ENCODE results near the gene DDX11.
"Not testable (repeated sequence)": the region's sequence is repeated elsewhere in the genome, so short reads cannot be mapped to it uniquely, and the experiment has no call there.

DDX11 gene

GRCh38 chr12:31080221-31080620 lies 6.6 kb downstream of the DDX11 start:
- not testable (repeated sequence) for H3K27me3 Mint-ChIP-seq (ENCODE audit: low read depth); H3K9me3 Mint-ChIP-seq
- peak overlapping the region; percentile 42 for H3K27ac Mint-ChIP-seq
- H3K4me1 Mint-ChIP-seq (ENCODE audit: low read depth), result peaks cover 17% of the 10 kb centered on the region
- H3K4me3 Mint-ChIP-seq, result peak overlapping the region; percentile 5
- H3K36me3 Mint-ChIP-seq (ENCODE audit: low read depth), result peaks cover 18% of the 10 kb centered on the region

GRCh38 chr12:31081274-31081673 lies 7.6 kb downstream of the DDX11 start:
- H3K4me3 Mint-ChIP-seq; H3K9me3 Mint-ChIP-seq; H3K27me3 Mint-ChIP-seq (ENCODE audit: low read depth): not testable (repeated sequence)
- Mint-ChIP-seq H3K27ac (peak overlapping the region; percentile 42), H3K36me3 (ENCODE audit: low read depth) (peaks cover 18% of the 10 kb centered on the region), H3K4me1 (ENCODE audit: low read depth) (peaks cover 12% of the 10 kb centered on the region)

- not testable (repeated sequence) for H3K4me3 Mint-ChIP-seq; H3K27me3 Mint-ChIP-seq (ENCODE audit: low read depth); H3K27ac Mint-ChIP-seq; H3K9me3 Mint-ChIP-seq
- Mint-ChIP-seq H3K36me3 (ENCODE audit: low read depth) (peaks cover 16% of the 10 kb centered on the region), H3K4me1 (ENCODE audit: low read depth) (peaks cover 10% of the 10 kb centered on the region)
Observed at GRCh38 chr12:31084241-31084640, 10.6 kb downstream of the DDX11 start.

- H3K36me3 Mint-ChIP-seq (ENCODE audit: low read depth), result peaks cover 14% of the 10 kb centered on the region
- not testable (repeated sequence) for H3K4me1 Mint-ChIP-seq (ENCODE audit: low read depth); H3K27me3 Mint-ChIP-seq (ENCODE audit: low read depth); H3K9me3 Mint-ChIP-seq; H3K27ac Mint-ChIP-seq; H3K4me3 Mint-ChIP-seq
Observed at GRCh38 chr12:31086032-31086431, 12.4 kb downstream of the DDX11 start.

GRCh38 chr12:31087486-31087885 lies 13.8 kb downstream of the DDX11 start:
- not testable (repeated sequence) for H3K27ac Mint-ChIP-seq; H3K4me3 Mint-ChIP-seq; H3K9me3 Mint-ChIP-seq; H3K27me3 Mint-ChIP-seq (ENCODE audit: low read depth); H3K4me1 Mint-ChIP-seq (ENCODE audit: low read depth)
- H3K36me3 Mint-ChIP-seq (ENCODE audit: low read depth), result peaks cover 11% of the 10 kb centered on the region

- not testable (repeated sequence) for H3K4me1 Mint-ChIP-seq (ENCODE audit: low read depth); H3K4me3 Mint-ChIP-seq; H3K27me3 Mint-ChIP-seq (ENCODE audit: low read depth); H3K27ac Mint-ChIP-seq; H3K9me3 Mint-ChIP-seq
- H3K36me3 Mint-ChIP-seq (ENCODE audit: low read depth), result peaks cover 11% of the 10 kb centered on the region
Observed at GRCh38 chr12:31087956-31088355, 14.3 kb downstream of the DDX11 start.

- Mint-ChIP-seq H3K4me3 (no peak overlapping the region), H3K27ac (no peak overlapping the region), H3K36me3 (ENCODE audit: low read depth) (peaks cover 10% of the 10 kb centered on the region), H3K9me3 (no peaks in the 10 kb centered on the region), H3K4me1 (ENCODE audit: low read depth) (no peaks in the 10 kb centered on the region), H3K27me3 (ENCODE audit: low read depth) (no peaks in the 10 kb centered on the region)
Observed at GRCh38 chr12:31089072-31089471, 15.4 kb downstream of the DDX11 start.

GRCh38 chr12:31091629-31092028 lies 18.0 kb downstream of the DDX11 start:
- H3K9me3 Mint-ChIP-seq; H3K36me3 Mint-ChIP-seq (ENCODE audit: low read depth); H3K4me1 Mint-ChIP-seq (ENCODE audit: low read depth); H3K4me3 Mint-ChIP-seq; H3K27ac Mint-ChIP-seq; H3K27me3 Mint-ChIP-seq (ENCODE audit: low read depth): not testable (repeated sequence)

GRCh38 chr12:31092718-31093117 lies 19.1 kb downstream of the DDX11 start:
- not testable (repeated sequence) for H3K27me3 Mint-ChIP-seq (ENCODE audit: low read depth); H3K27ac Mint-ChIP-seq; H3K4me1 Mint-ChIP-seq (ENCODE audit: low read depth); H3K4me3 Mint-ChIP-seq; H3K9me3 Mint-ChIP-seq
- H3K36me3 Mint-ChIP-seq (ENCODE audit: low read depth), result peaks cover 12% of the 10 kb centered on the region

GRCh38 chr12:31095080-31095860 lies 21.6 kb downstream of the DDX11 start:
- not testable (repeated sequence) for H3K27ac Mint-ChIP-seq; H3K4me1 Mint-ChIP-seq (ENCODE audit: low read depth); H3K27me3 Mint-ChIP-seq (ENCODE audit: low read depth); H3K4me3 Mint-ChIP-seq; H3K9me3 Mint-ChIP-seq; H3K36me3 Mint-ChIP-seq (ENCODE audit: low read depth)

GRCh38 chr12:31096251-31097065 lies 22.8 kb downstream of the DDX11 start:
- H3K9me3 Mint-ChIP-seq; H3K4me1 Mint-ChIP-seq (ENCODE audit: low read depth): not testable (repeated sequence)

GRCh38 chr12:31097819-31098218 lies 24.2 kb downstream of the DDX11 start:
- not testable (repeated sequence) for H3K27ac Mint-ChIP-seq; H3K4me1 Mint-ChIP-seq (ENCODE audit: low read depth); H3K27me3 Mint-ChIP-seq (ENCODE audit: low read depth); H3K9me3 Mint-ChIP-seq; H3K36me3 Mint-ChIP-seq (ENCODE audit: low read depth); H3K4me3 Mint-ChIP-seq

More at GRCh38 chr12:31096251-31097065, 22.8 kb downstream of the DDX11 start:
- not testable (repeated sequence) for H3K27ac Mint-ChIP-seq; H3K27me3 Mint-ChIP-seq (ENCODE audit: low read depth); H3K4me3 Mint-ChIP-seq; H3K36me3 Mint-ChIP-seq (ENCODE audit: low read depth)

GRCh38 chr12:31098363-31098762 lies 24.7 kb downstream of the DDX11 start:
- not testable (repeated sequence) for H3K27ac Mint-ChIP-seq; H3K36me3 Mint-ChIP-seq (ENCODE audit: low read depth)

GRCh38 chr12:31098771-31099170 lies 25.1 kb downstream of the DDX11 start:
- not testable (repeated sequence) for H3K36me3 Mint-ChIP-seq (ENCODE audit: low read depth); H3K4me3 Mint-ChIP-seq; H3K4me1 Mint-ChIP-seq (ENCODE audit: low read depth); H3K9me3 Mint-ChIP-seq; H3K27ac Mint-ChIP-seq; H3K27me3 Mint-ChIP-seq (ENCODE audit: low read depth)

More at GRCh38 chr12:31098363-31098762, 24.7 kb downstream of the DDX11 start:
- not testable (repeated sequence) for H3K4me1 Mint-ChIP-seq (ENCODE audit: low read depth); H3K27me3 Mint-ChIP-seq (ENCODE audit: low read depth); H3K9me3 Mint-ChIP-seq; H3K4me3 Mint-ChIP-seq

- H3K9me3 Mint-ChIP-seq; H3K4me1 Mint-ChIP-seq (ENCODE audit: low read depth); H3K4me3 Mint-ChIP-seq; H3K27me3 Mint-ChIP-seq (ENCODE audit: low read depth); H3K27ac Mint-ChIP-seq; H3K36me3 Mint-ChIP-seq (ENCODE audit: low read depth): not testable (repeated sequence)
Observed at GRCh38 chr12:31099434-31099833, 25.8 kb downstream of the DDX11 start.
